ENCODE measurements around the gene GKN1.
A peak's percentile ranks its signal among the peaks of the same experiment; 100 is the strongest.

Gene GKN1

DNA sequence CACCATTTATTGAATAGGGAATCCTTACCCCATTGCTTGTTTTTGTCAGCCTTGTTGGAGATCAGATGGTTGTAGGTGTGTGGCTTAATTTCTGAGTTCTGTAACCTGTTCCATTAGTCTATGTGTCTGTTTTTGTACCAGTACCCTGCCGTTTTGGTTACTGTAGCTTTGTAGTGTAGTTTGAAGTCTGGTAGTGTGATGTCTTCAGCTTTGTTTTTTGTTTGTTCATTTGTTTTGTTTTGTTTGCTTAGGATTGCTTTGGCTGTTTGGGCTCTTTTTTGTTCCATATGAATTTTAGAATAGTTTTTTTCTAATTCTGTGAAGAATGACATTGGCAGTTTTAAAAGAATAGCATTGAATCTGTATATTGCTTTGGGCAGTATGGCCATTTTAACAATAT lies 34.5 kb upstream of the GKN1 start:
- in situ Hi-C loops (cut with MboI; ENCODE audit: low pct_unique_long_range_greater_than_20kb, low sequenced_read_pairs, unreplicated experiment) = no loop called here
- TF ChIP-seq CTCF (IDR thresholded peaks at IDR 0.05; ENCODE audit: extremely low read depth, insufficient read depth, missing control alignments) = no peak
- DNase-seq (ENCODE audit: low spot score) = no peak

DNA sequence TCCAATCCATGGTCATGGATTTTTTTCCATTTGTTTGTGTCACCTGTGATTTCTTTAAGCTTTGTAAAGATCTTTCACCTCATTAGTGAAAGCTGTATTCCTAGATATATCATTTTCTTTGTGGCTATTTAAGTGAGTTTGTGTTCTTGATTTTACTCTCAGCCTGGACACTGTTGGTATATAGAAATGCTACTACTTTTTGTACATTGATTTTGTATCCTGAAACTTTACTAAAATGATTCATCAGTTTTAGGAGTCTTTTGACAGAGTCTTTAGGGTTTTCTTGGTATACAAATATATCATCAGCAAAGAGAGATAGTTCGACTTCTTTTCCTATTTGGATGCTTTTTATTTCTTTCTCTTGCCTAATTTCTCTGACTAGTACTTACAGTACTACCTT lies 34.1 kb upstream of the GKN1 start:
- in situ Hi-C loops (cut with MboI; ENCODE audit: low pct_unique_long_range_greater_than_20kb, low sequenced_read_pairs, unreplicated experiment) = no loop called here

GRCh38 chr2:68942827-68943226 lies 31.6 kb upstream of the GKN1 start:
- in situ Hi-C loops (cut with MboI; ENCODE audit: low pct_unique_long_range_greater_than_20kb, low sequenced_read_pairs, unreplicated experiment) = no loop called here
- no peak for TF ChIP-seq CTCF (IDR thresholded peaks at IDR 0.05; ENCODE audit: extremely low read depth, insufficient read depth, missing control alignments)

More for the DNA sequence above, 34.1 kb upstream of the GKN1 start:
- DNase-seq (ENCODE audit: low spot score) = no peak
- TF ChIP-seq CTCF (IDR thresholded peaks at IDR 0.05; ENCODE audit: extremely low read depth, insufficient read depth, missing control alignments) = no peak

DNA sequence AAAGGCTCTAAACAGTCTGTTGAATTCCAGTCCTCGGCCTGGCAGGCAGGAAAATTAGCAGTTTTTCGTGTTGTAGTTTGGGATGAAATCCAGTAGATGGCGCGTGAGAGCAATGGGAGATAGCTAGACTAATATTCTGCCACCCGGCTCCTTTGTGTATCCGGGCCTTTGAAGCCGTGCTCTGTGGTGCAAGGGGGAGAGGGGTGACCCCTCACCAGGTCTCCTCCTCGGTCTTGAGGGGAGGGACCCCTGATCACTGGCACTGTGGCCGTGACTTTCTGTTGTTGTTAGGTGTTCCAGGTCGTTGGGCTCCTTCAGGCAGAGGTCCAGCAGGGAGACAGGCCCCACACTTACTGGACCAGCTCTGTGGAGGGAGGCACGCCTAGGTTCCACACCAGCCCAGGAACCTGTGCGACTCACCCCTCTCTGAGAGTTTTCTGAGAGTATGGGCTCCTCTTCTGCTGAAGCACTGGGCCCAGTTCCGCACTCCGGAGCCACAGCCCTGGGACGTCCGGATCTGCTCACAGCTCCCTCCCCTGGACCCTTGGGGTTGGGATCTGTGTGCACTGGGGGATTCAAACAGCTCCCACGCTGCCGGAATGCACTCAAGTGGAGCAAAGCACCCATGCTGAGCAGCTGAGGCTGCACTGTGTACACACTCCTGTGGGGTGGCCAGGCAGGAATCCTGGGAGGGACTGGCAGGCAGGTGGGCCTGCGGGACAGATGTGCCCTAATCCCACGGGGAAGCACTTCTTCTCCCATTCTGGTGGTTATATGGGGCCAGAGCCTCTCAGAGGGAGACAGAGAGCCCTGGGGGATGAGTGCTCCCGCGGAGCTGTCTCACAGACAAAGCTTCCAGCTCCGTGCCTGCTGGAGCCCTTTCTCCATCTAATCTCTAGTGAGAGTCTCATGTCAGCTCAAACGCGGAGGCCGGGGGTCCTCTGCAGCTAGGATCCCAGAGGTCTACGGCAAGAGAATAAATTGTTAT lies 30.6 kb upstream of the GKN1 start:
- peak; percentile 55 for DNase-seq (ENCODE audit: low spot score)
- in situ Hi-C loops (cut with MboI; ENCODE audit: low pct_unique_long_range_greater_than_20kb, low sequenced_read_pairs, unreplicated experiment) = no loop called here

More at GRCh38 chr2:68942827-68943226, 31.6 kb upstream of the GKN1 start:
- no peak for DNase-seq (ENCODE audit: low spot score)

GRCh38 chr2:68946117-68946516 lies 28.3 kb upstream of the GKN1 start:
- in situ Hi-C loops (cut with MboI; ENCODE audit: low pct_unique_long_range_greater_than_20kb, low sequenced_read_pairs, unreplicated experiment) = no loop called here
- DNase-seq (ENCODE audit: low spot score) = no peak
- TF ChIP-seq CTCF (IDR thresholded peaks at IDR 0.05; ENCODE audit: extremely low read depth, insufficient read depth, missing control alignments) = no peak

More for the DNA sequence above, 30.6 kb upstream of the GKN1 start:
- TF ChIP-seq CTCF (IDR thresholded peaks at IDR 0.05; ENCODE audit: extremely low read depth, insufficient read depth, missing control alignments) = peak; percentile 79

DNA sequence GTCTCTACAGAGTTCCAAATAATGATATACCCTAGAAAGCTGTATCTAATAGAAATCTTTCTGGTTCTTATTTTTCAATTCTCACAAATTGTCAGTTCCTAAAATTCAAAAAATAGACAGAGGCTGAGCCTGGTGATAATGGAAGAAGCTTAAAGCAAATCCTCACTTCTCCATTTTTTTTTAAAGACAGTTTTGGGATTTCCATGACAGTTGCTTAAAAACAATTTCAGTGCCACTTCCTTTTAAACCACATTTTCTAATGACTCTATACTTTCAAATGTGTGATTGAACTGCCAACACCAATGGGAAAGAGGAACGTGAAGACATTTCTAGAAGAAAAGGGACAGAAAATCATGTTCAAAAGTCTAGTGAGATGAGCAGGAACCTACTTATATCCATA lies 25.7 kb upstream of the GKN1 start:
- no peak for TF ChIP-seq CTCF (IDR thresholded peaks at IDR 0.05; ENCODE audit: extremely low read depth, insufficient read depth, missing control alignments)
- no peak for DNase-seq (ENCODE audit: low spot score)
- in situ Hi-C loops (cut with MboI; ENCODE audit: low pct_unique_long_range_greater_than_20kb, low sequenced_read_pairs, unreplicated experiment) = no loop called here
